Transverse colon (tissue), 4 donors: Measurements from ENCODE around the gene KRT83. TPM values are rescaled to one million over a fixed set of nuclear protein-coding genes. Genes with fewer than 3 reads are reported as not detected.

Experiments
- DNase-seq: peaks from one replicate; pipeline ENCODE4 v3.0.0-alpha.2; 2019
- H3K27ac ChIP-seq, 4 donors: fragments of 200-600 bp; sonication (generic); 2 replicates each; pipeline ENCODE4 v1.5.1; 2016 to 2018; ENCODE audit warnings: inconsistent platforms in 4 of 4
- H3K27me3 ChIP-seq: fragments of 200-600 bp; sonication (generic); 2 replicates; pipeline ENCODE4 v1.5.1; 2017; ENCODE audit warnings: inconsistent platforms
- H3K36me3 ChIP-seq, 4 donors: fragments of 200-600 bp; sonication (generic); 2 replicates each; pipeline ENCODE4 v1.5.1; 2017 to 2019; ENCODE audit warnings: inconsistent platforms in 4 of 4
- H3K4me1 ChIP-seq, 4 donors: fragments of 200-600 bp; sonication (generic); 2 replicates each; pipeline ENCODE4 v1.5.1; 2017 to 2020; ENCODE audit warnings: inconsistent platforms in 4 of 4
- H3K4me3 ChIP-seq, 4 donors: fragments of 200-600 bp; sonication (generic); 1 replicate in 1 of 4; 2 replicates in 3 of 4; pipeline versions ENCODE4 v1.5.1 to v1.6.1; 2017 to 2019; ENCODE audit warnings: inconsistent platforms in 4 of 4
- H3K9me3 ChIP-seq, 2 donors: fragments of 200-600 bp; sonication (generic); 2 replicates each; pipeline ENCODE4 v1.5.1; 2017 to 2019; ENCODE audit warnings: inconsistent platforms in 2 of 2
- EP300 ChIP-seq: sonication (generic); formaldehyde crosslinking; IDR thresholded peaks from one replicate; pipeline ENCODE4 v1.6.1; 2017; ENCODE audit warnings: antibody characterized with exemption, low read depth
- POLR2A ChIP-seq: fragments of 450-650 bp; IDR thresholded peaks from one replicate; pipeline ENCODE4 v1.6.1; 2016; ENCODE audit warnings: antibody characterized with exemption, mild to moderate bottlenecking, moderate library complexity
- POLR2AphosphoS5 ChIP-seq, 3 donors: sonication (generic); formaldehyde crosslinking; IDR thresholded peaks; one replicate each; pipeline ENCODE4 v1.6.1; 2016; ENCODE audit warnings: antibody characterized with exemption in 3 of 3
- WGBS, 2 donors: methylation state at CpG; one replicate each; pipeline ENCODE4 v1.1.5; 2018; ENCODE audit warnings: low coverage in 1 of 2; 5-methylcytosine and 5-hydroxymethylcytosine counted together
- in situ Hi-C, 4 donors: fragments of 200-750 bp; cut with MboI; loops; one replicate each; pipeline versions ENCODE4 v1.15.0 to v1.15.1; 2017; ENCODE audit warnings: low sequenced_read_pairs in 3 of 4, low pct_ligation_motif_present in 1 of 4, low pct_unique_long_range_greater_than_20kb in 1 of 4
- intact Hi-C: fragments of 100-400 bp; cut with DNase I; formaldehyde crosslinking; loops from one replicate; pipeline ENCODE4 v1.15.1; 2023; ENCODE audit warnings: low total_unique reads
- total RNA-seq, 4 donors: library from RNA; depleted of rRNA; stranded (reverse); fragments of >200 nt; gene quantifications; one replicate each; pipeline ENCODE4 v1.1.0, GENCODE V29; 2016
- TF ChIP-seq, protein P1 (sequence below), 5 experiments: fragments of 200-600 bp in 3 of 5; fragments of 450-650 bp in 2 of 5; sonication (generic) in 3 of 5; IDR thresholded peaks; 1 replicate in 2 of 5; 2 replicates in 3 of 5; pipeline ENCODE4 v1.5.1; 2016 to 2017; ENCODE audit warnings: antibody characterized with exemption in 5 of 5, inconsistent platforms in 3 of 5, mild to moderate bottlenecking in 2 of 5, moderate library complexity in 1 of 5

Gene KRT83
- total RNA-seq, 4 donors from 2014 or later: not detected

DNA sequence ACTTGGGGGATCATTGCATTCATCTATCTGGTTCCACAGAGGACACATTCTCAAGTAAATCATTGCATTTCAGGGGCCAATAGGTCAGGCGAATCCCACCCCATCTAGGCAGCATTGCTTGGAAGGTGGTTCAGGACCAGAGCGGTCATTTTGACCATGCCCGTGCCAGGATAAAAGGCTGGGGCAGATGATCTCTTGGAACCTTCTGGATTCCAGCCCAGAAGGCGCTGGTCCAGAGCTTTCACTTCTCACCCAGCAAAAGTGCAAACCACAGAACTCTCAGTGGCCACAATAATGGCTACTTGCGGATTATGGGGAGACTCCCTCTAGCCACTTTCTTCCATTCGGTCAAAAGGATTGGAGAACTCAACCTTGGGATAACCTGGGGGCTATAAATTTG lies 46.7 kb upstream of the KRT83 start:
- Histone ChIP-seq H3K4me1 (peaks cover 0 to 5% (median 0%) of the 10 kb centered on the region in 4 donors), H3K36me3 (no peaks in the 10 kb centered on the region), H3K27ac (no peak overlapping the region), H3K9me3 (no peaks in the 10 kb centered on the region), H3K27me3 (no peaks in the 10 kb centered on the region), H3K4me3 (no peak overlapping the region)
- TF ChIP-seq EP300 (no peak), POLR2AphosphoS5 (IDR thresholded peaks at IDR 0.05) (no peak), POLR2A (no peak)
- TF ChIP-seq, protein P1, sequence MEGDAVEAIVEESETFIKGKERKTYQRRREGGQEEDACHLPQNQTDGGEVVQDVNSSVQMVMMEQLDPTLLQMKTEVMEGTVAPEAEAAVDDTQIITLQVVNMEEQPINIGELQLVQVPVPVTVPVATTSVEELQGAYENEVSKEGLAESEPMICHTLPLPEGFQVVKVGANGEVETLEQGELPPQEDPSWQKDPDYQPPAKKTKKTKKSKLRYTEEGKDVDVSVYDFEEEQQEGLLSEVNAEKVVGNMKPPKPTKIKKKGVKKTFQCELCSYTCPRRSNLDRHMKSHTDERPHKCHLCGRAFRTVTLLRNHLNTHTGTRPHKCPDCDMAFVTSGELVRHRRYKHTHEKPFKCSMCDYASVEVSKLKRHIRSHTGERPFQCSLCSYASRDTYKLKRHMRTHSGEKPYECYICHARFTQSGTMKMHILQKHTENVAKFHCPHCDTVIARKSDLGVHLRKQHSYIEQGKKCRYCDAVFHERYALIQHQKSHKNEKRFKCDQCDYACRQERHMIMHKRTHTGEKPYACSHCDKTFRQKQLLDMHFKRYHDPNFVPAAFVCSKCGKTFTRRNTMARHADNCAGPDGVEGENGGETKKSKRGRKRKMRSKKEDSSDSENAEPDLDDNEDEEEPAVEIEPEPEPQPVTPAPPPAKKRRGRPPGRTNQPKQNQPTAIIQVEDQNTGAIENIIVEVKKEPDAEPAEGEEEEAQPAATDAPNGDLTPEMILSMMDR (IDR thresholded peaks at IDR 0.05): no peak
- intact Hi-C loops (no loop called here), in situ Hi-C loops (no loop called here)
- DNase-seq: no peak
- WGBS, 2 donors: 72 to 80% methylated on average over 2 to 6 of the region's 6 CpGs

DNA sequence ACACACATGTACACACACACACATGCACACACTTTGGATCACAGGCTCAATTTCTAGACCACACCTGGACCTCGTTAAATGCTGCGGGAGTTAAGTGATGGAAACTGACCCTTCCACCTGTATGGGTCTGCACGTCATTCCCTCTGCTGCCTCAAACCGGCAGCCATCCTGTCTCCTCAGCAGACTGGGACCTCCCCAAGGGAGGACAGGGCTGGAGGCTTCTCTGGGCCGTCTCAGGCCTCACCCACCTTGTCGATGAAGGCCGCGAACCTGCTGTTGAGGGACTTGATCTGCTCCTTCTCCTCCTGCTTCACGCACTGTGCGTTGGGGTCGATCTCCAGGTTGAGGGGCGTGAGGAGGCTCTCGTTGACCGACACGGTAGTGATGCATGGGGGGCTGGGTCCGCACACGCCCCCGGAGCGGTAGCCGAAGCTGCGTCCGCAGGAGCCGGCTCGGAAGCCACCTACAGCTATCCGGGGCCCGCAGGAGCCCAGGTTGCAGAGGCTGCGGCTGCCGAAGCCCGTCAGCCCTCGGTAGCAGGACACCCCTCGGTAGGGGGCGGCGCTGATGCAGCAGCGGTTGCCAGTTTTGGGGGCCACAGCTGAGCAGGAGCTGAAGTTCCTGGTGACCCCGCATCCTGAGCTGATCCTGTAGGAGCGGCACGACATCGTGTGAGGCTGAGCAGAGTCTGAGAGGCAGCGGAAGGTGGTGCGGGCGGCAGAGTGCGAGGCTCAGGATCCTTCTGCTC lies 45.7 kb upstream of the KRT83 start, which contains the start of gene KRT85:
Gene KRT85, minus strand, starts transcription at position 744 of the 748 bp plus-strand sequence. Its CDS starts 76 bp downstream, at position 668.
- Histone ChIP-seq H3K27ac (no peak within 1 kb of the TSS), H3K27me3 (no peaks in the 10 kb centered on the region), H3K4me1 (peaks cover 0 to 5% (median 0%) of the 10 kb centered on the region in 4 donors), H3K4me3 (no peak within 1 kb of the TSS), H3K36me3 (no peaks in the 10 kb centered on the region), H3K9me3 (no peaks in the 10 kb centered on the region)
- DNase-seq: no peak
- 60 to 87% methylated on average over 1 to 24 of the region's 42 CpGs for WGBS, 2 donors
- TF ChIP-seq POLR2A (no peak), POLR2AphosphoS5 (IDR thresholded peaks at IDR 0.05) (no peak), EP300 (no peak)
- TF ChIP-seq, protein P1 (IDR thresholded peaks at IDR 0.05): no peak
- intact Hi-C loops: no loop called here
- in situ Hi-C loops: no loop called here

- no peak for DNase-seq
- in situ Hi-C loops (no loop called here), intact Hi-C loops (no loop called here)
- Histone ChIP-seq H3K4me3 (no peak overlapping the region), H3K36me3 (no peaks in the 10 kb centered on the region), H3K9me3 (no peaks in the 10 kb centered on the region), H3K27me3 (no peaks in the 10 kb centered on the region), H3K27ac (no peak overlapping the region), H3K4me1 (no peaks in the 10 kb centered on the region)
- WGBS, 2 donors: 83% methylated on average over 14 of the region's 14 CpGs; no CpG with 5 or more reads in 1 of the 2 donors
- TF ChIP-seq, protein P1 (IDR thresholded peaks at IDR 0.05): no peak
- TF ChIP-seq POLR2A (no peak), EP300 (no peak), POLR2AphosphoS5 (IDR thresholded peaks at IDR 0.05) (no peak)
Measured at GRCh38 chr12:52364901-52365489, 43.8 kb upstream of the KRT83 start.

- H3K4me1 ChIP-seq: no peaks in the 10 kb centered on the region
- H3K27me3 ChIP-seq: no peaks in the 10 kb centered on the region
- DNase-seq: no peak
- no peaks in the 10 kb centered on the region for H3K9me3 ChIP-seq
- WGBS, 2 donors: 33 to 86% methylated on average over 1 to 7 of the region's 7 CpGs
- no peak overlapping the region for H3K4me3 ChIP-seq
- H3K36me3 ChIP-seq: no peaks in the 10 kb centered on the region
- intact Hi-C loops (no loop called here), in situ Hi-C loops (no loop called here)
- H3K27ac ChIP-seq: no peak overlapping the region
- TF ChIP-seq EP300: no peak
- TF ChIP-seq, protein P1 (IDR thresholded peaks at IDR 0.05): no peak
- TF ChIP-seq POLR2A: no peak
- TF ChIP-seq POLR2AphosphoS5 (IDR thresholded peaks at IDR 0.05): no peak
Measured at GRCh38 chr12:52364061-52364460, 42.9 kb upstream of the KRT83 start.
